Right renal cortex interstitium (tissue), 3 donors: ENCODE data around the gene ELF2. TPM values are rescaled to one million over a fixed set of nuclear protein-coding genes. Genes with fewer than 3 reads are reported as not detected.
"Not testable (repeated sequence)": the region's sequence is repeated elsewhere in the genome, so short reads cannot be mapped to it uniquely, and the experiment has no call there.

Experiments
- DNase-seq, 3 donors: peaks; one replicate each; pipeline ENCODE4 v3.0.0-alpha.2; 2013; ENCODE audit warnings: low read depth in 3 of 3, low spot score in 2 of 3
- polyA plus RNA-seq, 3 donors: library from polyadenylated mRNA; unstranded; fragments of 120-200 nt; gene quantifications; one replicate each; pipeline ENCODE4 v1.2.1, GENCODE V29; 2013; ENCODE audit not compliant: insufficient read length in 3 of 3

The ELF2 gene
- polyA plus RNA-seq, 3 donors = 67.7 to 73.0 (median 71.6) TPM

DNA sequence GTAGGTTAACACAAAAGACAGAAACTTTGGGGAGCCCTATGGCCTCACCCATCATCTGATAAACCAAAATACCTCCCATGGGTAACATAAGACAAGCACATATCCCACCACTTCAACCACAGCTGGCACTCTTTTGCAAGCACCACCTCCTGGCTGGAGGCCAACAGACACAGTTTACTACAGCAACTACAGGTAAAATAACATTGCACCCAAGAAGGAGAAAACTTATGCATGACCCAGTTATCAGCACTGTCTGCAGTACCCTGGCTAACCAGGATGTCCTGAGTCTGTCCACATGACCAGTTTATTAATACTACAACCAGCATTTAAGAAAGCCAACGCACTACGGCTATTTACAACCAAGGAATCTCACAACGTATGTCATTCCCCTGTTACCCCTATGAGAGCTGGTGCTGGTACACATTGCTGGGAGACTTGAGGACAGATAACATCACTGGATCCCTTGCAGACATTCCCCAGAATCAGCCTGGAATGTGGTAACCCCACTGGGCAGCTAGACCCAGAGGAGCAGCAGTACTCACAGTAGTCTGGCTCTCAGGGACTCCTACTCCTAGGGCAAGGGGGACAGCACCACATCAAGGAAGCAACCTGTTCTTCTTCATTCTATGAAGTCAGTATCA, 32.0 kb downstream of the ELF2 start:
- DNase-seq = no peak

DNA sequence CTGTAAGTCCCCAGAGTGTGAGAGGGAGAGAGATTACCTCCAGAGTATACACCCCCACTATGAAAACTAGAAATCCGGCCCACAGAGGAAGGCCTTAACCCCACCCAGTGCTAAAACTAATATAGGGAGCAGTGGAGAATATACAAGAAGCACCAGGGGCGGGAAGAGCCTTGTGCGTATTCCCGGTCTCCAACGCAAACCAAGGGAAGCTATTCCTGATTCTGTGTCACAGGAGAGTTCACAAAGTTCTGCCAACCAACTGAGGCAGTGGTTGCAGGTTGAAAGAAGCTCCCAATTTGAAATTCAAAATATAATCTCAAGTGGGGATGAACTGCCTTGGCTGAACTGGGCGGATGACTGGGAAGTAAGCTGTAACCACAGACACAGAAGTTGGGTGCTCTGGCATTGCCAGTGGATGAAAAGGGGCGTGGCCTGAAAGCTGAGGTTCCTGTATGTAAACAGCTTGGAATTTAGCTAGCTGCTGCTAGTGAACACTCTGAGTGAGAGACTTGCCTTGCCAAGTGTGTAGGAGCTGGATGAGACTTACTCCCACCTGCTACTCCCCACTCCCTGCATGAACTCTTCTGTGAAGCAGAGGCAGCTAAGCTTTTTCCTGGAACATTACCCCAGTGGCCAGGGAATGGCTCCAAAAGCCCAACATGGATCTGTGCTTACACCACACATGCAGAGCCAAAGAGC, 32.7 kb downstream of the ELF2 start:
- DNase-seq = peak in 1 of 3 donors; percentile 32

DNA sequence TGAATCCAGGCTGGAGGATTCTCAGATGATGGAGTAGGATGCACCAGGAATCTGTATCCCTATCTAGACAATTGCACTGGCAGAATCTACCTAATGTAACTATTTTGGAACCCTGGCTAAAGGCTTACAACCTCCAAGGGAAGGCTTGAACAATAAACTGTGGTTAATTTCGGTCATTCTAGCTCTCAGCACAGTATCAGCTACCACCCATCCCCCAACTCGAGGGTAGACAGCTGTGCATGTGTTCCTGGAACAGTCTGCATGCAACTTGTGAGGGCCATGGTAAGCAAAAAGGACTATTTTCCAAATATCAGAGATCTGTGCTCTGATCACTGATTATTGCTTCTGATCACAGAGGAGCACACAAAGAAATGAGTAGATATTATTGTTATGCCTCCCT, 34.0 kb downstream of the ELF2 start:
- DNase-seq = no peak

DNA sequence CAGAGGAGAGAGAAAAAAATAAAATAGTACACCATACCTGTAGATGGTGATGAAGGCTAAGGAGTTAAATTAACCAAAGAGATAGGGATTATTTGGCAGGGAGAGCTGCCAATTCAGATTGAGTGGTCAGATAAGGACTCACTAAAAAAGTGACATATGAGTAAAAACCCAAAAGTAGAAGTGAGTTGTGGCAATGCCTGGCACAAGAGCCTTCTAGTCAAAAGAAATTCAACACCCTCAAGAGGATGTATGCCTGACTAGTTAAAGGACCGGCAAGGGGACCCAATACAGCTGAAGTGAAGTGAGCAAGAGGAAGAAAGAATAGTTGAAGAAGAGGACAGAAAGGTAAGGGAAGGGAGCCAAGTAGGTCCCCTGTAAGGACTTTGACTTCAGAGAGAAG, 34.9 kb downstream of the ELF2 start:
- DNase-seq = no peak

DNA sequence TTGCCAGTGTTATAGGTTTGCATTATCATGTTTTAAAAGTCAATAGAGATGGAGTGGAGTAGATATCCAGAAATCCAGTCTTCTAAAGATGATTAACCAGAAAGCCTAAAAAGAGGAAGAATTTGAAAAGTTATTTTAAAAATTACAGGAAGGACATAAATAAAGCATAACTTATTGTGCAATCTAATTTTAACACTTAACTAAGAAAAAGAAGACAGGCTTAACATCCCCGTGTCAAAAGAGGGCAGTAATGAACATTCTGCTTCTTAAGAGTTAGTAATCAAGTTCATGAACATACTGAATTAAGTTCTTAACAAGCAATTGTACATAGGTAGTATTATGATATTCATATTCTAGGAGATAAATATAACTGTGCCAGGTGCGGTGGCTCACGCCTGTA, 39.3 kb downstream of the ELF2 start:
- no peak for DNase-seq

DNA sequence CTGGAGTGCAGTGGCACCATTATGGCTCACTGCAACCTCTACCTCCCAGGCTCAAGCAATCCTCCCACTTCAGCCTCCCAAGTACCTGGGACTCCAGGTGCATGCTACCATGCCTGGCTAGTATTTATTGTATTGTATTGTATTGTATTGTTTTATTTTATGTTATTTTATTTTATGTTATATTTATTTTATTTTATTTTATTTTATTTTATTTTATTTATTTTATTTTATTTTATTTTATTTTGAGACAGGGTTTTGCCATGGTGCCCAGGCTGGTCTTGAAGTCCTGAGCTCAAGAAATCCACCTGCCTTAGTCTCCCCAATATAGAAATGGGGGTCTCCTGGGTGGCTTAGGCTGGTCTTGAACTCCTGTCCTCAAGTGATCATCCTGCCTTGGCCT, 42.6 kb downstream of the ELF2 start:
- DNase-seq = no peak

DNA sequence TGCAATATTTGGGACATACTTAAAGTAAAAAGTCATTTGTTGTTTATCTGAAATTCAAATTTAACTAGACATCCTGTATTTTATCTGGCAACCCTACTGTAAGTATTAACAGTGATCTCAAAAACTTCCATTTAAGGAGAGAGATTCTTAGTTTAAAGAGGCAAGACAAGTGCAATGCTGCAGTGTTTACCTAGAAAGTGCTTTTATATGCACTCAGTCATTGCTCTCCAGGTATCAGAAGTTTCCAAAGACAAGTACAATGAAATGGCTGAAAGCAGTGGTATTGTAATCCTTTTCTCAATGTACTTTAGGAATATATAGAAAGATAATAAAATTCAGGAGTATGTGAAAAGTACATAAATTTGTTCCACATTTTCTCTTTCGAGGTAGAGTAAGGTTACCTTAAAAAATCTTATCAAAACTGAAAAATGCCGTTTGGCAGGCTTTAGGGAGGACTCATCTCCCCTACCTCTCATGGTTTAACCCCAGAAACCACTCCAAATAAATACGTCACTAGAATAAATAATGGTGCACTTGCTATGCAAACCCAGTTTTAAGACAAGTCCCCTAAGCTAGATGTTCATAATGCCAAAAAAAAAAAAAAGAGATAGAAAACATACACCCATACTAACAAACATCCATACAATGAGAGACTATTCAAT, 45.7 kb downstream of the ELF2 start:
- no peak for DNase-seq

DNA sequence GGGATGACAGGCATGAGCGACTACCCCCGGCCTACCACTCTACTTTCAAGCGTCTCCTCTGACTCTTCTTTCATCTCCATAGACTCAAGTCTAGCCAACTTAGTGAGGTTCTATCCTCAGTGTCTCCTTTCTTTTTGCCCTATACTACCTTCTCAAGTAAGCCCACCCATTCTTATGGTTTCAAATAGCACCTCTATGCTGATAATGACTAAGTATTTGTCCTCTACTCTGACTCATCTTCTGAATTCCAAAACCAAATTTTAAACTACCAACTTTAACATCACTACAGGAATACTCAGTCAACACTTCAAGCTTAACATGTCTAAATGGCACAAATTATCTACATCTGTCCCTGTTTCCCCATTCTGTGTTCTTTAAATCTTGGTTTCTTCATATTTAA, 47.8 kb downstream of the ELF2 start:
- DNase-seq = no peak

DNA sequence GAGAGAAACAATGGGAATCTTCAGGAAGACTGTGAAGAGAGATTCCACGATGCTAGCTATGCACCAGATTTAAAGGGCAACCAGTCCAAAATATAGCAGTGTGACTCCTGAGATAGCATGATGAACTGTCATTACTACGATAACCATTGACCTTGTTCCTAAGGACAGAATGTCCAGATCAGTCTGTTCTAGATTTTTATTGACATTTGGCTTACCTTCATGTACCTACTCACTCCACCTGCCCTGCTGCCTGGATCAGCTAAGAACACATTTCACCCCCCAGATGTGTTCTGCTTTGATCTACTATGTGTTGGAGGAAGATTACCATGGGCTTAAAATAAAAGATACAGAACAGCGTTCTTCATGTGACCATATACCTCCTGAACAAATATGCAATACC, 50.1 kb downstream of the ELF2 start:
- DNase-seq = no peak

DNA sequence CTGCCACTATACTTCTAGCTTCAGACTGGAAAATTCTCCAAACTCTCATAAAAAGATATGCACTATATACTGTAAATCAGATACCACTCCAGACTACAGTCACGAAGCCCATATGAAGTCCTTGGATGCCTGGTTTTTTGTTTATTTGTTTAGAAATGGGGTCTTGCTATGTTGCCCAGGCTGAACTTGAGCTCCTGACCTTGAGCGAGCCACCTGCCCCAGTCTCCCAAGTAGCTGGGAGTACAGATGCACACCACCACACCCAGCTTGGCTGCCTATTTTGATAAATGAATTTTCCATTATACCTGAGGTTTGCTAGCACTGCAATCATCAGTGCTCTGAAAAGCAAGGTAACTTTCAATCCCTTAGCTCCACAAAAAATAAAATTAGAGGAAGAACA, 53.1 kb downstream of the ELF2 start:
- no peak for DNase-seq

DNA sequence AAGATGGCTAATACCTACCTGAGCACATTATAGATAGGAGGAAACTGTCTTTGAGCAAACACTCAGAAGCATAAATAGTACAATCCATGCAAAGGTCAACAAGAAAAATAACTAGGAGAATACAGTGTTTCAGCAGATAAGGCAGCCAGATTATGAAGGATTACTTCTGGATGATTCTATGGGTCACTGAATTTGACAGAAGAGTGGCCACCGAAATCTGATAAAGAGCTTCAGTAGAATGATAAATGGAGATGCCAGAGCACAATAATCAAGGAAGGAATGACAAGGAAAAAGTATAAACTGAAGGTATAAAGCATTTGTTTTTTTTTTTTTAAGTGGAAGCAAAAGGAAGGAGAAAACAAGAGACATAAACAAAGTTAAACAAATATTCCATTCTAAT, 58.7 kb downstream of the ELF2 start:
- no peak for DNase-seq

DNA sequence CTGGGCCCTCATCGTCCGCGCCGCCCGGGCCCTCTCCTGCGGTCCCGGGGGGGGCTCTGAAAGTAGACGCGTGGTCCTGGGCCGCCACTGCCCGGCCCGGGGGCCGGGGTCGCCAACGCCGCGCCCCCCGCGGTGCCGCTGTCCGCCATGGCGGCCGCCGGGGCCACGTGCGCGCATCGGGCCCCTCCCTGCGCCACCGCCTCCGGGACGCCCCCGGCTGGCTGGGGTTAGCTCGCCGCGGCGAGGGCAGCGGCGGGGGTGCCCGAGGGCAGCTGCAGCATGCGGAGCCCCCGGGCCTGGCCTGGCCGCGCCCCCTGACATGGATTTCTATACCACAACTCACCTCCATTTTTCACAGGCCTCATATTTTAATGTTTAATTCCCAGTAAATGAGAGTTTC, 61.8 kb downstream of the ELF2 start:
- DNase-seq = no peak

DNA sequence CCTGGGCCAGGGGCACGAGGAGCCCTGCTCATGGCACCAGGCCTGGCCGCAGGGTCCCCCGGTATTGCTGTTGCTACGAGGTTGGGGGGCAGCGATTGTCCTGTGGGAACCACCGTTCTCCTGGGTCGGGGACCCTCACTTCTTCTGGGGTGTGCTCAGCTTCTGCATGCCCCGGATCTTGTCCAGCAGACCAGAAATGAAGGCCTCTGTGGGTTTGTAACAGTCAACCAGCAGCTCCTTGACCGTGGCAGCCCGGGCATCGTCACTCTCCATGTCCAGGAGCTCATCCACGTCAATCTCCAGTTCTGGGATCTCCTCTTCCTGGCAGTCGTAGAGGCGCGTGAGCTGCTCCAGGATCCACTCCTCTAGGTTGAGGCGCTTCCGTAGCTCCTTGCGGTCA, 62.2 kb downstream of the ELF2 start:
- not testable (repeated sequence) for DNase-seq

DNA sequence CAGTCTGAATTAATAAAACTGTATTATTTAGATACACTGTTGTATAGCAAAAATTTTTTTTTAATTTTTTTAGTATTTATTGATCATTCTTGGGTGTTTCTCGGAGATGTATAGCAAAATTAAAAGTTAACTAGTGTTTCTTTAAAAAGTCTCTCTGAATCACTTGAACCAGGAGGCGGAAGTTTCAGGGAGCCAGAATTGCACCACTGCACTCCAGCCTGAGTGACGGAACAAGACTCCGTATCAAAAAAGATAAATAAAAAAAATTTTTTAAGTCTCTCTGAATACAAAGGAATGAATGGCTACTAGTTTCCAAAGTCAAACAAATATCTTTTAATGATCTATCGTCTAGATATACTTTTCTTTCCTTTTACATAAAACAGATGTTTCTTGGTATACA, 64.4 kb downstream of the ELF2 start:
- DNase-seq = no peak

DNA sequence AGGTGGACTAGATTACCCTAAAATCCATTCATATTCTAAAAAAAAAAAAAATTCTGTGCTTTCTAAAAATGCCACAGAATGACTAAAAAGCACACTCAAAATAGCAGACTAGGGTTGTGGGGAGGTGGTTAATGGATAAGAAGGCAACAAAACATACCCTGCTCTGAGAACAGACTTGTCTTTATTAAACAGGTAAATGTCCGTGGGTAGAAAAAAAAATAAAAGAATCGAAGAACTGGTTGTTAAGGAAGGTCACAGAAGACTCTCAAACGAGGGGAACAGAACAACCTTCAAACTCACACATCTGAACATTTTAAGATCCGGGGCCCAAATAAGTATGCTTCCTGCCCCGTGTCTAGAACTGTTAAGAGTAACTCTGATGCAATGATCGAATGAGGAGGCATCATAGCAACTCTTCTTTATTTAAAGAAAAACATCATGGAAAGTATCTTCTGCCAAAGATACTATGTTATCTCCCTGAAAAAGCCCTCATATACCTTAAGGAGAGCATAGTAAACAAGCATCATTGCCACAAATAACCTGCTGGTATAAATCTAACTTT, 68.4 kb downstream of the ELF2 start:
- no peak for DNase-seq

DNA sequence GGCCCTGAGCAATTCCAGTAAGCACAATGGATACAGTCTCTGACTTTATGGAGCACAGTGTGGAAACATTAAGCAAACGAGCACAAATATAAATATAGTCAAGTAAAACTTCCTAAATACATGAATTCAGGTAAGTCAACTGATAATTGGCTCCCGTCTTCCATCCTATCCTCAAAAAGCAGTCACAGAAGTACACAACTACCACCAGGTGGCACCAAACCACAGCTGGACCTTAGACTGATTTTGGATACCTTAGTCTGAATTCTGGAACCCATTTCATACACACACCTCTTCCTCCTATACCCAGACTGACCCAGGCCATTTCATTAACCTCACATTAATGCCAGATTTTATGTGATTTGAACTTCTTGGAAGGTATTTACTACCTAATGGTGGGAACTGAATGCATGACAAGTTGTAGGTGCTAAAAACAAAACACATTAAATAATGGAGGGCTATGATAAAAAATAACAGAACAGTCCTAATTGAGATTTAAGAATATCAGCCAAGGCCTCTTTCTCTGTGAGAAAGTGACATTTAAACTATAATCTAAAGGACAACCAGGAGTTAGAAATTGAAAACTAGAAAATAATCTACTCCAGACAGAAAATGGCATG, 77.5 kb downstream of the ELF2 start:
- peak; percentile 58 to 79 (median 75) for DNase-seq

DNA sequence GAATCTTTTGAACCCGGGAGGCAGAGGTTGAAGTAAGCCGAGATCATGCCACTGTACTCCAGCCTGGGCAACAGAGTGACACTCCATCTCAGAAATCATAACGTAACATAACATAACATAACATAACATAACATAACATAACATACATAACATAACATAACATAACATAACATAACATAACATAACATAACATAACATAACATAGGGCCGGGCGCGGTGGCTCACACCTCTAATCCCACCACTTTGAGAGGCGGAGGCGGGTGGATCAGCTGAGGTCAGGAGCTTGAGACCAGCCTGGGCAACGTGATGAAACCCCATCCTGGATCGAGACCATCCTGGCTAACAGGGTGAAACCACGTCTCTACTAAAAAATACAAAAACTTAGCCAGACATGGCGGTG, 84.7 kb downstream of the ELF2 start:
- DNase-seq = no peak

DNA sequence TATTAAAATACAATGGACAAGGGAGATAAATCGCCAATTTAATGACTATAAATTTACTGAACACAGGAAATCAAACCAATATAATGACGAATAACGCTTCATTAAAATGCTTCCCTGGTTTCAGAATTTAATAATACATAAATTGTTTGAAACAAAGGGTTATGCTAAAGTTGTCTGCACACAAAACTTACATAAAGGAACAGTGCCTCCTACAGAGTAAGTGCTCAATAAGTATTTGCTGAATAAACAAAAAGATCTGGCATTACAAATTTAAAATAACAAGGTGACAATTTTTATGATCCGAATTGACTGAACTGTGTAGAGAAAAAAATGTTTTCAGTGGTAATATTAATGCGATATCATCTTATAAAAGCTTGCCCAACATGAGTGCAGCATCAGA, 91.9 kb downstream of the ELF2 start:
- no peak for DNase-seq

DNA sequence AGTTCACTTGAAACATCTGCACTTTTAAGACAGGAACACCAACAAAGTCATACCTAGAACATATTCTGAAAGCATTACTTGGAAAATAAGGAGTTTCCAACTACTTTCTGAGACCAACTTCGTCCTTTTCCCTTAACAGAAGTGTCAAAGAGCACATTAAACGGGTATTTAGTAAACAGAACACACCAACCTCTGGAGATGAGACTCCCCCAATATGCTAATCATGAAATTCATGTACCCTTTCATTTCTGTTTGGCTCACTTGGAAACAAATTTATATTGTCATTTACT, 92.3 kb downstream of the ELF2 start:
- DNase-seq = peak in 1 of 3 donors; percentile 21

DNA sequence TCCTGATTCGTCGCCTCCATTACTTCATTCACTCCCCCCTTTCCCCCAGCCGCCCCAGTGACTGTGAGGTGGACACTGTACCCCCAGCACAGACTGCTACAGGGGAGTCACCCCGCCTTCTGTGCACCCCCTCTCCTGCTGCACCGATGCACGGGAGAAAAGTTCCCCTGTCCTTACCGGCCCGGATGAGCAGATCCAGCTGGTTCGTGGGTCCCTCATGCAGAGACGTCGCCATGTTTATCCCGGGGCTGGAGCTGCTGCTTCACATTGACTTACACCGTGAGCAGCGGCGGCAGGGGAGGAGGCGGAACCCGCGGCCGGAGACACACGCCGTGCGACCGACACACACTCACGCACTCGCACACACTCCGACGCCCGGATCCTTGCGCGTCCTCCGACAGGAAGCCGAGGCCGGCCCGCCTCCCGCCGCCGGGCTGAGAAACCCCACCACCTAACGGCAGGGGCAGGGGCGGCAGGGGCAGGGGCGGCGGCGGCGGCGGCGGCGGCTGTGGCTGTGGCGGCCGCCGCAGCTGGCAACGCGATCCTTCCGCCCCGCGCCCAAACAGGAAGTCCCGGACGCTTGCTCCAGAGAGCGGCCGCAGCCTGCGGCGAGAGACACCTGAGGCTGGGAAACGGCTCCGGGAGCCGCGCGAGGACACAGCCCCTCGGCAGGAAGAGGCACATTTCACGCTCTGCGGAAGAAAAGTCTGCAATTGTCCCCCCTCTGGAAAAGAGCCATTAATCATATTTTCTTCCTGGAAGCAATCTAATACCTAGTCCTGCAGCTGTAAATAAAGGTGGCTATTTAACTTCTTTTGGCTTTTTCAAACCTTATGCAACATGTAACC, 92.8 kb downstream of the ELF2 start:
- DNase-seq = peak; percentile 71 to 78 (median 76)

DNA sequence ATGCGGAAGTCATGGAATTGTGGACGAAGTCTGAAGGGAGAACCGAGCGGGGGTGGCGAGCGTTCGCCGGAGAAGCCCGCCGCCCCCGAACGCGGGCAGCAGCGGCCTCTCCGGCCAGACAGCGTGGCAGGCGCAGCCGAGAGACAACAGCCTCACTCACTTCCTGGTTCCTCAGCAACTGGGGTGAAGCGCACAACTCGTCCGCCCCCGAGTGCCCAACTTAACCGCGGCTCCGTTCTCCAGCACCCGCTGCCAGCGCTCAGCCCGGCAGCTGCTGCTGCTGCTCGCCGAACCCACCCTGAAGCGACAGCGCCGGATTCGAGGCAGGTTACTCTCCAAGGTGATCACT, 93.4 kb downstream of the ELF2 start:
- DNase-seq = peak in 1 of 3 donors; percentile 37
